Measurements from ENCODE around the gene RPH3AL. TPM values are rescaled to one million over a fixed set of nuclear protein-coding genes. Genes with fewer than 3 reads are reported as not detected.

Gene RPH3AL
- total and polyA plus RNA-seq, 2 of the 8 experiments (the other 6 are each of a cell fraction or from before 2014, with no cell fraction given), result 5.6 to 5.8 TPM

DNA sequence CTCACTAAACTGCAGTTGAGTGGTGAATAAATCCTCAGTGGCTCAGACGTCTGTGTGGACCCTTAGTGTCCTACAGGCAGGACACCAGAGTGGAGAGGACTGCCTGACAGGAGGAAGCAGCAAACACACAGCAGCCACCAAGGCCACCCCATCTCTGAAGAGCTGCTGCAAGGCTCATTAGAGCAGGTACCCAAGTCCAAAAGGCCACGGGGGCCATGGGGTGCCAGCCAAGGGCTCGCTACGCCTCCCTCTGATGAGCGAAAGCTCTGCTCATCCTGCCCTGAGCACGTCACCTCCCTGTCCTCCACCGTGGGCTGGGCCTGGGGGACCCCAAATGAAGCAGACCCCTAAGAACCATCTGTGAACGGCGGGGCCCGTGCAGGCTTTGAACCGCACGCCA is 101.1 kb downstream of the RPH3AL start (continued):
- no peak for TF ChIP-seq HDAC2 (IDR thresholded peaks at IDR 0.05; ENCODE audit: borderline replicate concordance in 1 of 2, low read depth in 2 of 2, low read length in 2 of 2)
- TF ChIP-seq MAFK (IDR thresholded peaks at IDR 0.05; ENCODE audit: low read depth, low read length), result no peak
- TF ChIP-seq RBBP5 (IDR thresholded peaks at IDR 0.05; ENCODE audit: borderline replicate concordance, low read depth, low read length), result no peak
- TF ChIP-seq EGR1 (IDR thresholded peaks at IDR 0.05; ENCODE audit: borderline replicate concordance, low read depth, low read length), result no peak
- TF ChIP-seq RAD21 (IDR thresholded peaks at IDR 0.05 in 1 of 2, conservative IDR thresholded peaks at IDR 0.05 in 1 of 2; ENCODE audit: low read depth in 2 of 2, low read length in 2 of 2), result no peak

Data from H1 (cell line).